OCI-LY1 (cell line): ENCODE measurements around the gene ATL1.
A peak's percentile ranks its signal among the peaks of the same experiment; 100 is the strongest.
"Not testable (repeated sequence)": the region's sequence is repeated elsewhere in the genome, so short reads cannot be mapped to it uniquely, and the experiment has no call there.

Experiments used
- H2AFZ ChIP-seq: fragments of 200-600 bp; sonication (generic), shearing (Covaris generic); 2 replicates; pipeline ENCODE4 v1.6.0; 2014; ENCODE audit warnings: antibody characterized with exemption, mild to moderate bottlenecking, low read length
- H3F3A ChIP-seq: fragments of 200-600 bp; sonication (generic), shearing (Covaris generic); 2 replicates; pipeline ENCODE4 v1.6.0; 2014; ENCODE audit warnings: mild to moderate bottlenecking, antibody characterized with exemption, low read length, moderate library complexity; ENCODE audit not compliant: insufficient read depth
- H3K27ac ChIP-seq: fragments of 200-600 bp; sonication (generic); 2 replicates; pipeline ENCODE4 v1.5.1; 2014; ENCODE audit warnings: low read length, mixed run types, mild to moderate bottlenecking, low read depth; ENCODE audit not compliant: poor library complexity, severe bottlenecking
- H3K27me3 ChIP-seq: fragments of 200-600 bp; sonication (generic); 2 replicates; pipeline ENCODE4 v1.6.0; 2014; ENCODE audit warnings: antibody characterized with exemption, mild to moderate bottlenecking, low read length, moderate library complexity; ENCODE audit not compliant: insufficient read depth
- H3K36me3 ChIP-seq: fragments of 200-600 bp; sonication (generic); 2 replicates; pipeline ENCODE4 v1.6.1; 2014; ENCODE audit warnings: mild to moderate bottlenecking, antibody characterized with exemption, low read length, moderate library complexity, mixed read lengths; ENCODE audit not compliant: insufficient read depth
- H3K4me1 ChIP-seq: fragments of 200-600 bp; sonication (generic); 2 replicates; pipeline ENCODE4 v1.5.1; 2014; ENCODE audit warnings: mild to moderate bottlenecking, low read length, moderate library complexity; ENCODE audit not compliant: insufficient read depth, severe bottlenecking
- H3K4me2 ChIP-seq: fragments of 200-600 bp; sonication (generic), shearing (Covaris generic); 2 replicates; pipeline ENCODE4 v1.6.1; 2014; ENCODE audit warnings: low read length
- H3K4me3 ChIP-seq: fragments of 200-600 bp; sonication (generic); 2 replicates; pipeline ENCODE4 v1.5.1; 2014; ENCODE audit warnings: low read length, low read depth, mild to moderate bottlenecking, mixed read lengths; ENCODE audit not compliant: poor library complexity, severe bottlenecking
- H3K79me2 ChIP-seq: fragments of 200-600 bp; shearing (Covaris generic); 2 replicates; pipeline ENCODE4 v1.6.1; 2016; ENCODE audit warnings: mixed run types, low read length, mixed read lengths; ENCODE audit not compliant: insufficient read depth
- H3K9ac ChIP-seq: fragments of 200-600 bp; sonication (generic), shearing (Covaris generic); 2 replicates; pipeline ENCODE4 v1.6.1; 2014; ENCODE audit warnings: mild to moderate bottlenecking, low read length, mixed read lengths
- H3K9me2 ChIP-seq: fragments of 200-600 bp; sonication (generic), shearing (Covaris generic); 2 replicates; pipeline ENCODE4 v1.6.1; 2014; ENCODE audit warnings: low read depth, mild to moderate bottlenecking, low read length, mixed read lengths
- H3K9me3 ChIP-seq: fragments of 200-600 bp; shearing (Covaris generic); 2 replicates; pipeline ENCODE4 v1.6.1; 2014; ENCODE audit warnings: low read length, mixed read lengths
- H4K20me1 ChIP-seq: fragments of 200-600 bp; sonication (generic), shearing (Covaris generic); 2 replicates; pipeline ENCODE4 v1.6.0; 2016; ENCODE audit warnings: mild to moderate bottlenecking, low read length; ENCODE audit not compliant: insufficient read depth
- CTCF ChIP-seq: fragments of 200-600 bp; sonication (generic), shearing (Covaris generic); IDR thresholded peaks from 2 replicates; pipeline ENCODE4 v1.5.1; 2017; ENCODE audit warnings: mild to moderate bottlenecking, antibody characterized with exemption, low read length, moderate library complexity, mixed read lengths
- EZH2 ChIP-seq: fragments of 200-600 bp; sonication (generic), shearing (Covaris generic); IDR thresholded peaks from 2 replicates; pipeline ENCODE4 v1.8.0; 2017; ENCODE audit warnings: borderline replicate concordance, mixed run types, mild to moderate bottlenecking, antibody characterized with exemption, low read length, moderate library complexity, mixed read lengths

Gene ATL1

GRCh38 chr14:50658203-50658602 is 98.3 kb downstream of the ATL1 start:
- TF ChIP-seq CTCF (no peak), EZH2 (no peak)

GRCh38 chr14:50659327-50659974 is 99.5 kb downstream of the ATL1 start:
- Histone ChIP-seq H3K9me3 (no peaks in the 10 kb centered on the region), H3K9me2 (no peaks in the 10 kb centered on the region), H3K4me3 (no peak overlapping the region), H3K27me3 (no peaks in the 10 kb centered on the region), H3K9ac (no peak overlapping the region), H3K27ac (no peak overlapping the region), H3K79me2 (no peaks in the 10 kb centered on the region), H3F3A (no peaks in the 10 kb centered on the region), H2AFZ (no peak overlapping the region), H4K20me1 (no peaks in the 10 kb centered on the region), H3K4me1 (peaks cover 20% of the 10 kb centered on the region), H3K36me3 (peaks cover 24% of the 10 kb centered on the region), H3K4me2 (no peak overlapping the region)
- no peak for TF ChIP-seq CTCF
- TF ChIP-seq EZH2 = no peak

More at GRCh38 chr14:50658203-50658602, 98.3 kb downstream of the ATL1 start:
- H3F3A ChIP-seq = no peaks in the 10 kb centered on the region
- no peaks in the 10 kb centered on the region for H3K9me3 ChIP-seq
- peaks cover 20% of the 10 kb centered on the region for H3K36me3 ChIP-seq
- H3K4me2 ChIP-seq = no peak overlapping the region
- H3K9ac ChIP-seq = no peak overlapping the region
- no peaks in the 10 kb centered on the region for H4K20me1 ChIP-seq
- no peaks in the 10 kb centered on the region for H3K9me2 ChIP-seq
- H3K27ac ChIP-seq = no peak overlapping the region
- no peak overlapping the region for H2AFZ ChIP-seq
- H3K4me3 ChIP-seq = no peak overlapping the region
- no peaks in the 10 kb centered on the region for H3K27me3 ChIP-seq
- peaks cover 25% of the 10 kb centered on the region for H3K4me1 ChIP-seq
- H3K79me2 ChIP-seq = peaks cover 2% of the 10 kb centered on the region

- Histone ChIP-seq H3K79me2 (peaks cover 17% of the 10 kb centered on the region), H3K36me3 (peaks cover 27% of the 10 kb centered on the region), H3K4me1 (peaks cover 37% of the 10 kb centered on the region), H3K27ac (peak overlapping the region; percentile 29)
- H2AFZ ChIP-seq, H3K9ac ChIP-seq, H3F3A ChIP-seq, H3K9me2 ChIP-seq, H4K20me1 ChIP-seq, H3K27me3 ChIP-seq, H3K4me2 ChIP-seq, H3K4me3 ChIP-seq, H3K9me3 ChIP-seq: not testable (repeated sequence)
These were observed 104.6 kb downstream of the ATL1 start for GRCh38 chr14:50664579-50664978.

- not testable (repeated sequence) for H3K27me3 ChIP-seq, H3K9ac ChIP-seq, H3K9me2 ChIP-seq, H3F3A ChIP-seq, H2AFZ ChIP-seq, H3K9me3 ChIP-seq, H4K20me1 ChIP-seq
- Histone ChIP-seq H3K4me2 (peak overlapping the region; percentile 82), H3K4me1 (peaks cover 38% of the 10 kb centered on the region), H3K4me3 (peak overlapping the region; percentile 67), H3K79me2 (peaks cover 17% of the 10 kb centered on the region), H3K36me3 (peaks cover 23% of the 10 kb centered on the region), H3K27ac (peak overlapping the region; percentile 3)
These were observed 105.4 kb downstream of the ATL1 start for GRCh38 chr14:50665300-50665699.
